K562 (cell line): ENCODE measurements around the gene CDKN1C. TPM values are rescaled to one million over a fixed set of nuclear protein-coding genes. Genes with fewer than 3 reads are reported as not detected.
A peak's percentile ranks its signal among the peaks of the same experiment; 100 is the strongest.

Source experiments
- C11orf30 ChIP-seq: fragments of 450-650 bp; IDR thresholded peaks from 2 replicates; pipeline ENCODE4 v1.6.1; 2016; ENCODE audit warnings: low read depth, mild to moderate bottlenecking
- FOSL1 ChIP-seq: fragments of 200-800 bp; sonication (Bioruptor generic); conservative IDR thresholded peaks from 2 replicates; pipeline ENCODE4 v1.6.1; 2016; ENCODE audit warnings: missing genetic modification characterization, missing compliant biosample characterization
- HOMEZ ChIP-seq: fragments of 250-450 bp; sonication (Bioruptor Pico); IDR thresholded peaks from 2 replicates; pipeline ENCODE4 v1.4.0; 2020; ENCODE audit warnings: mild to moderate bottlenecking, moderate library complexity
- MNT ChIP-seq, 2 experiments: fragments of 450-650 bp; conservative IDR thresholded peaks; 2 replicates each; pipeline ENCODE4 v1.6.1; 2017; ENCODE audit warnings: mild to moderate bottlenecking in 2 of 2, moderate library complexity in 2 of 2
- NKRF ChIP-seq: fragments of 450-650 bp; IDR thresholded peaks from 2 replicates; pipeline ENCODE4 v1.6.1; 2016; ENCODE audit warnings: borderline replicate concordance
- PCBP1 ChIP-seq: fragments of 200-400 bp; formaldehyde crosslinking; IDR thresholded peaks from 2 replicates; pipeline ENCODE4 v1.6.1; 2018; ENCODE audit warnings: mild to moderate bottlenecking, low read depth, low read length; ENCODE audit not compliant: poor library complexity, severe bottlenecking
- POLR2A ChIP-seq: fragments of 450-650 bp; conservative IDR thresholded peaks from 2 replicates; pipeline ENCODE4 v1.6.1; 2016
- SAFB2 ChIP-seq: fragments of 200-400 bp; formaldehyde crosslinking; IDR thresholded peaks from 2 replicates; pipeline ENCODE4 v1.6.1; 2018; ENCODE audit warnings: borderline replicate concordance, low read length, low read depth, moderate library complexity; ENCODE audit not compliant: severe bottlenecking
- SMARCE1 ChIP-seq: fragments of 450-650 bp; IDR thresholded peaks from 2 replicates; pipeline ENCODE4 v1.7.1; 2016; ENCODE audit warnings: mild to moderate bottlenecking
- SPI1 ChIP-seq: IDR thresholded peaks from 2 replicates; pipeline ENCODE4 v1.6.1; 2011; ENCODE audit warnings: low read depth, low read length, control low read depth, borderline replicate concordance
- SREBF1 ChIP-seq: fragments of 150-350 bp; IDR thresholded peaks from 2 replicates; pipeline ENCODE4 v1.6.1; 2014; ENCODE audit warnings: antibody characterized with exemption, low read depth, low read length, borderline replicate concordance
- TEAD1 ChIP-seq, 2 experiments: fragments of 450-650 bp in 1 of 2; sonication (generic) in 1 of 2; formaldehyde crosslinking; IDR thresholded peaks; 2 replicates each; pipeline versions ENCODE4 v1.4.0 to v1.8.0; 2020 to 2022; ENCODE audit warnings: mild to moderate bottlenecking in 2 of 2, missing genetic modification reagents in 1 of 2
- TGIF2 ChIP-seq: sonication (generic); formaldehyde crosslinking; IDR thresholded peaks from 2 replicates; pipeline ENCODE4 v1.8.1; 2022; ENCODE audit warnings: mild to moderate bottlenecking, missing genetic modification reagents, moderate library complexity
- XRCC5 ChIP-seq: fragments of 200-400 bp; formaldehyde crosslinking; IDR thresholded peaks from 2 replicates; pipeline ENCODE4 v1.6.1; 2017; ENCODE audit warnings: low read depth, mild to moderate bottlenecking, low read length
- ZBTB1 ChIP-seq: sonication (generic); formaldehyde crosslinking; IDR thresholded peaks from 2 replicates; pipeline ENCODE4 v1.8.1; 2023; ENCODE audit warnings: missing genetic modification reagents, low read depth, mild to moderate bottlenecking, borderline replicate concordance
- ZNF224 ChIP-seq: sonication (generic); formaldehyde crosslinking; IDR thresholded peaks from 2 replicates; pipeline ENCODE4 v1.8.0; 2022; ENCODE audit warnings: mild to moderate bottlenecking, missing genetic modification reagents
- ZNF274 ChIP-seq: IDR thresholded peaks from 2 replicates; pipeline ENCODE4 v1.6.1; 2011; ENCODE audit warnings: low read depth, mild to moderate bottlenecking, low read length, moderate library complexity, borderline replicate concordance
- ZNF512 ChIP-seq: IDR thresholded peaks from 2 replicates; pipeline ENCODE4 v1.6.1; 2016; ENCODE audit warnings: missing genetic modification characterization, missing compliant biosample characterization
- ZNF586 ChIP-seq: fragments of 450-650 bp; formaldehyde crosslinking; conservative IDR thresholded peaks from 2 replicates; pipeline ENCODE4 v1.4.0; 2020; ENCODE audit warnings: mild to moderate bottlenecking, moderate library complexity
- ZNF589 ChIP-seq: fragments of 200-800 bp; sonication (Bioruptor generic); IDR thresholded peaks from 2 replicates; pipeline ENCODE4 v1.6.1; 2016; ENCODE audit warnings: low read depth, missing genetic modification characterization, missing compliant biosample characterization
- polyA plus RNA-seq, 8 experiments: library from polyadenylated mRNA; depleted of rRNA in 4 of 8; stranded (reverse) in 5 of 8; unstranded in 3 of 8; fragments of >200 nt; fragmentation: Nextera tagmentation in 2 of 8; fragmentation: Illumina TruSeq in 1 of 8; extraction: Ambion mirVana in 2 of 8; extraction: Trizol in 1 of 8; gene quantifications; 2 replicates each; pipeline versions ENCODE4 v1.2.1 to v1.2.3, GENCODE V29; 2011 to 2014; ENCODE audit warnings: inconsistent platforms in 1 of 8, missing spikeins in 1 of 8
- total RNA-seq, 7 experiments: library from RNA; depleted of rRNA in 6 of 7; stranded (reverse); fragments of >200 nt in 6 of 7; fragmentation: Illumina TruSeq in 2 of 7; extraction: Trizol in 2 of 7; gene quantifications; 2 replicates each; pipeline versions ENCODE4 v1.2.1 to v1.2.3, GENCODE V29; 2011 to 2021; ENCODE audit warnings: low replicate concordance in 1 of 7

CDKN1C gene
- total and polyA plus RNA-seq, 9 of the 15 experiments (the other 6 are each of a cell fraction or from before 2014, with no cell fraction given): 2.8 to 21.1 (median 9.3) TPM

- TF ChIP-seq NKRF (peak; percentile 78; the same call in 1 of the 2 replicates), SAFB2 (no peak), C11orf30 (peak; percentile 83), XRCC5 (peak; percentile 16; the same call in 1 of the 2 replicates), PCBP1 (peak; percentile 63), ZNF274 (no peak), FOSL1 (tag) (0 out of 2 replicates have a peak, but pooled peaks have one; percentile 32), ZNF589 (CRISPR knock-in tag) (0 out of 2 replicates have a peak, but pooled peaks have one; percentile 50), ZNF224 (CRISPR knock-in tag) (no peak), MNT (conservative IDR thresholded peaks at IDR 0.05) (peak in 1 of 2 experiments; percentile 65; a peak in 2 of 4 replicates), SPI1 (peak; percentile 90), ZNF586 (CRISPR knock-in tag) (no peak), TEAD1 (CRISPR knock-in tag; IDR thresholded peaks at IDR 0.05) (0 out of 4 replicates have a peak, but pooled peaks of 1 of the 2 experiments have one; percentile 27), HOMEZ (no peak), POLR2A (peak; percentile 82), SMARCE1 (no peak), ZBTB1 (peak; percentile 74; the same call in 1 of the 2 replicates), ZNF512 (tag) (no peak), SREBF1 (no peak), TGIF2 (CRISPR knock-in tag) (0 out of 2 replicates have a peak, but pooled peaks have one; percentile 25)
These were observed 16.5 kb upstream of the CDKN1C start (continued) for GRCh38 chr11:2901854-2902783.
